KMS-11 (cell line): Measurements from ENCODE around the gene HORMAD2.

Experiments used
- H2AFZ ChIP-seq: fragments of 200-600 bp; sonication (generic); 2 replicates; pipeline ENCODE4 v1.6.1; 2016; ENCODE audit warnings: antibody characterized with exemption, mixed run types, low read depth
- H3K27ac ChIP-seq: fragments of 200-600 bp; sonication (generic); 2 replicates; pipeline ENCODE4 v1.6.1; 2016; ENCODE audit warnings: mild to moderate bottlenecking, mixed run types
- H3K27me3 ChIP-seq: fragments of 200-600 bp; sonication (generic); 2 replicates; pipeline ENCODE4 v1.6.1; 2017; ENCODE audit warnings: mild to moderate bottlenecking, low read depth, mixed run types, moderate library complexity; ENCODE audit not compliant: insufficient read depth
- H3K36me3 ChIP-seq: fragments of 200-600 bp; sonication (generic); 2 replicates; pipeline ENCODE4 v1.6.1; 2017; ENCODE audit warnings: mild to moderate bottlenecking, mixed run types; ENCODE audit not compliant: insufficient read depth
- H3K4me1 ChIP-seq: fragments of 200-600 bp; sonication (generic); 2 replicates; pipeline ENCODE4 v1.6.1; 2016; ENCODE audit warnings: mild to moderate bottlenecking, low read depth, mixed run types; ENCODE audit not compliant: poor library complexity, severe bottlenecking
- H3K4me2 ChIP-seq: fragments of 200-600 bp; sonication (generic); 2 replicates; pipeline ENCODE4 v1.7.0; 2016; ENCODE audit warnings: mild to moderate bottlenecking, mixed run types
- H3K4me3 ChIP-seq: fragments of 200-600 bp; sonication (generic); IDR thresholded peaks from 2 replicates; pipeline ENCODE4 v1.6.1; 2017; ENCODE audit warnings: low read depth, low read length, mixed read lengths; ENCODE audit not compliant: insufficient read depth
- H3K79me2 ChIP-seq: fragments of 200-600 bp; sonication (generic); 2 replicates; pipeline ENCODE4 v1.6.1; 2016; ENCODE audit warnings: low read depth, mixed run types; ENCODE audit not compliant: insufficient read depth
- H3K9ac ChIP-seq: fragments of 200-600 bp; sonication (generic); 2 replicates; pipeline ENCODE4 v1.6.1; 2016; ENCODE audit warnings: mild to moderate bottlenecking, mixed run types
- H4K20me1 ChIP-seq: fragments of 200-600 bp; sonication (generic); 2 replicates; pipeline ENCODE4 v1.6.1; 2016; ENCODE audit warnings: mild to moderate bottlenecking, mixed run types; ENCODE audit not compliant: insufficient read depth
- CTCF ChIP-seq: fragments of 200-600 bp; sonication (generic); conservative IDR thresholded peaks from 2 replicates; pipeline ENCODE4 v1.6.1; 2017; ENCODE audit warnings: low read depth, mild to moderate bottlenecking, antibody characterized with exemption, low read length, moderate library complexity, mixed read lengths

Gene HORMAD2

GRCh38 chr22:30047364-30047738 lies 32.9 kb upstream of the HORMAD2 start:
- H3K79me2 ChIP-seq = no peaks in the 10 kb centered on the region
- no peak overlapping the region for H3K27ac ChIP-seq
- no peaks in the 10 kb centered on the region for H3K27me3 ChIP-seq
- no peak overlapping the region for H2AFZ ChIP-seq
- no peaks in the 10 kb centered on the region for H3K4me1 ChIP-seq
- no peaks in the 10 kb centered on the region for H3K36me3 ChIP-seq
- no peak overlapping the region for H3K9ac ChIP-seq
- H4K20me1 ChIP-seq = no peaks in the 10 kb centered on the region
- TF ChIP-seq CTCF = no peak
- H3K4me2 ChIP-seq = no peak overlapping the region
- no peak overlapping the region for H3K4me3 ChIP-seq

- H3K27ac ChIP-seq = no peak overlapping the region
- H3K36me3 ChIP-seq = no peaks in the 10 kb centered on the region
- no peak for TF ChIP-seq CTCF
These were observed 31.6 kb upstream of the HORMAD2 start for GRCh38 chr22:30048681-30049080.

GRCh38 chr22:30054067-30054763 lies 26.0 kb upstream of the HORMAD2 start:
- Histone ChIP-seq H3K4me3 (no peak overlapping the region), H3K9ac (no peak overlapping the region), H3K27ac (no peak overlapping the region), H3K36me3 (no peaks in the 10 kb centered on the region), H4K20me1 (no peaks in the 10 kb centered on the region), H2AFZ (no peak overlapping the region), H3K79me2 (no peaks in the 10 kb centered on the region), H3K4me2 (no peak overlapping the region), H3K27me3 (no peaks in the 10 kb centered on the region), H3K4me1 (no peaks in the 10 kb centered on the region)
- TF ChIP-seq CTCF = no peak

More at GRCh38 chr22:30048681-30049080, 31.6 kb upstream of the HORMAD2 start:
- Histone ChIP-seq H3K4me2 (no peak overlapping the region), H3K79me2 (no peaks in the 10 kb centered on the region), H3K4me3 (no peak overlapping the region), H2AFZ (no peak overlapping the region), H3K9ac (no peak overlapping the region), H3K4me1 (no peaks in the 10 kb centered on the region), H4K20me1 (no peaks in the 10 kb centered on the region), H3K27me3 (no peaks in the 10 kb centered on the region)

GRCh38 chr22:30054764-30055069 lies 25.5 kb upstream of the HORMAD2 start:
- no peak overlapping the region for H3K4me3 ChIP-seq
- H3K4me1 ChIP-seq = no peaks in the 10 kb centered on the region
- no peaks in the 10 kb centered on the region for H3K27me3 ChIP-seq
- H3K9ac ChIP-seq = no peak overlapping the region
- H4K20me1 ChIP-seq = no peaks in the 10 kb centered on the region
- TF ChIP-seq CTCF = no peak
- no peak overlapping the region for H3K4me2 ChIP-seq
- no peak overlapping the region for H2AFZ ChIP-seq
- H3K27ac ChIP-seq = no peak overlapping the region
- H3K79me2 ChIP-seq = no peaks in the 10 kb centered on the region
- H3K36me3 ChIP-seq = no peaks in the 10 kb centered on the region
